GM18909 (cell line): ENCODE measurements around the gene MNAT1.

Experiments
- ATAC-seq: cut with Tn5 transposase; IDR thresholded peaks from one replicate; pipeline ENCODE4 v1.9.1; 2021; ENCODE audit warnings: mild to moderate bottlenecking; ENCODE audit not compliant: unreplicated experiment, poor library complexity

Gene MNAT1

GRCh38 chr14:60956632-60957031, 222.1 kb downstream of the MNAT1 start:
- ATAC-seq: no peak

GRCh38 chr14:60958146-60958545, 223.6 kb downstream of the MNAT1 start:
- ATAC-seq: no peak

GRCh38 chr14:60963761-60964160, 229.2 kb downstream of the MNAT1 start:
- ATAC-seq: no peak

GRCh38 chr14:60964904-60965303, 230.3 kb downstream of the MNAT1 start:
- no peak for ATAC-seq

- no peak for ATAC-seq
Measured at GRCh38 chr14:60965402-60965801, 230.8 kb downstream of the MNAT1 start.

- ATAC-seq: no peak
Measured at GRCh38 chr14:60968099-60968498, 233.5 kb downstream of the MNAT1 start.

- no peak for ATAC-seq
Measured at GRCh38 chr14:60968671-60969070, 234.1 kb downstream of the MNAT1 start.

GRCh38 chr14:60970146-60970545, 235.6 kb downstream of the MNAT1 start:
- ATAC-seq: no peak

- no peak for ATAC-seq
Measured at GRCh38 chr14:60971271-60971670, 236.7 kb downstream of the MNAT1 start.

GRCh38 chr14:60972295-60972694, 237.7 kb downstream of the MNAT1 start:
- no peak for ATAC-seq

- no peak for ATAC-seq
Measured at GRCh38 chr14:60973070-60973469, 238.5 kb downstream of the MNAT1 start.

- no peak for ATAC-seq
Measured at GRCh38 chr14:60974090-60974651, 239.6 kb downstream of the MNAT1 start.

GRCh38 chr14:60975551-60975950, 241.0 kb downstream of the MNAT1 start:
- no peak for ATAC-seq

GRCh38 chr14:60977847-60978246, 243.3 kb downstream of the MNAT1 start:
- no peak for ATAC-seq

- ATAC-seq: peak; percentile 90
Measured at GRCh38 chr14:60980811-60981632, 246.5 kb downstream of the MNAT1 start, which contains the start of the genes SLC38A6 and TRMT5. Gene SLC38A6 (plus strand): TSS chr14:60981245. CDS start chr14:60981278, 33 bp downstream. Gene TRMT5 (minus strand): TSS chr14:60981079. CDS start chr14:60980973, 106 bp downstream.

GRCh38 chr14:60981633-60982455, 247.3 kb downstream of the MNAT1 start:
- ATAC-seq: no peak

GRCh38 chr14:60984196-60984595, 249.6 kb downstream of the MNAT1 start:
- ATAC-seq: no peak

GRCh38 chr14:60986500-60986899, 251.9 kb downstream of the MNAT1 start:
- no peak for ATAC-seq

GRCh38 chr14:60989599-60989998, 255.0 kb downstream of the MNAT1 start:
- no peak for ATAC-seq

- ATAC-seq: no peak
Measured at GRCh38 chr14:60998617-60999016, 264.1 kb downstream of the MNAT1 start.

GRCh38 chr14:60999536-60999935, 265.0 kb downstream of the MNAT1 start:
- ATAC-seq: no peak
